Natural killer cell (primary cell): Measurements from ENCODE around the gene IP6K1. TPM values are rescaled to one million over a fixed set of nuclear protein-coding genes. Genes with fewer than 3 reads are reported as not detected.

ENCODE experiments used
- ATAC-seq, 3 donors: fragments of 150-1000 bp in 2 of 3; fragments of 200-7000 bp in 1 of 3; cut with Tn5 transposase; 1 replicate in 1 of 3; 2 replicates in 2 of 3; pipeline ENCODE4 v1.10.0; 2021; ENCODE audit warnings: mild to moderate bottlenecking in 2 of 3, moderate library complexity in 2 of 3
- DNase-seq, 2 donors: peaks; one replicate each; pipeline versions ENCODE4 v3.0.0 to v3.0.0-alpha.2; 2013 to 2021; ENCODE audit warnings: mixed read lengths in 1 of 2
- H3K27ac ChIP-seq: one replicate; pipeline ENCODE4 v1.5.1; 2013; ENCODE audit warnings: mild to moderate bottlenecking, low read length
- H3K27me3 ChIP-seq: one replicate; pipeline ENCODE4 v1.6.1; 2013; ENCODE audit warnings: low read length; ENCODE audit not compliant: control insufficient read depth, insufficient read depth
- H3K36me3 ChIP-seq: one replicate; pipeline ENCODE4 v1.6.1; 2013; ENCODE audit warnings: low read length; ENCODE audit not compliant: control insufficient read depth, insufficient read depth
- H3K4me1 ChIP-seq: one replicate; pipeline ENCODE4 v1.6.1; 2013; ENCODE audit warnings: low read length; ENCODE audit not compliant: control insufficient read depth, insufficient read depth
- H3K4me3 ChIP-seq: one replicate; pipeline ENCODE4 v1.5.1; 2013; ENCODE audit warnings: low read length
- H3K9me3 ChIP-seq: one replicate; pipeline ENCODE4 v1.6.1; 2013; ENCODE audit warnings: low read length; ENCODE audit not compliant: control insufficient read depth, insufficient read depth
- H3K27ac Mint-ChIP-seq, 2 donors: one replicate each; pipeline ENCODE4 v1.8.0; 2022; ENCODE audit warnings: mild to moderate bottlenecking in 2 of 2, mixed read lengths in 2 of 2, moderate library complexity in 1 of 2
- H3K27me3 Mint-ChIP-seq, 2 donors: one replicate each; pipeline ENCODE4 v1.8.0; 2022; ENCODE audit warnings: low read depth in 2 of 2, mixed read lengths in 2 of 2
- H3K36me3 Mint-ChIP-seq: one replicate; pipeline ENCODE4 v1.8.0; 2022; ENCODE audit warnings: mixed read lengths
- H3K4me1 Mint-ChIP-seq, 2 donors: one replicate each; pipeline ENCODE4 v1.8.0; 2022; ENCODE audit warnings: mixed read lengths in 2 of 2
- H3K4me3 Mint-ChIP-seq: one replicate; pipeline ENCODE4 v1.8.0; 2022; ENCODE audit warnings: mild to moderate bottlenecking, moderate library complexity, mixed read lengths
- H3K9me3 Mint-ChIP-seq, 2 donors: one replicate each; pipeline ENCODE4 v1.8.0; 2022; ENCODE audit warnings: mixed read lengths in 2 of 2
- CTCF ChIP-seq: fragments of 200-600 bp; IDR thresholded peaks from one replicate; pipeline ENCODE4 v1.8.0; 2022; ENCODE audit warnings: antibody characterized with exemption
- WGBS: methylation state at CpG from one replicate; pipeline ENCODE4 v1.1.7; 2013; ENCODE audit warnings: missing lambda C conversion rate; ENCODE audit not compliant: insufficient coverage; 5-methylcytosine and 5-hydroxymethylcytosine counted together
- intact Hi-C: fragments of 100-400 bp; cut with micrococcal nuclease; formaldehyde crosslinking; loops from one replicate; pipeline ENCODE4 v1.14.2; 2022
- total RNA-seq, 4 donors: library from RNA; stranded (reverse); fragments of 120-200 nt in 1 of 4; gene quantifications; one replicate each; pipeline versions ENCODE4 v1.2.3 to v1.2.4, GENCODE V29; 2013 to 2022

Gene IP6K1
- total RNA-seq, 3 donors from 2014 or later (not counting 1 experiment from before 2014, with no cell fraction given) = 53.7 to 68.7 (median 57.9) TPM

DNA sequence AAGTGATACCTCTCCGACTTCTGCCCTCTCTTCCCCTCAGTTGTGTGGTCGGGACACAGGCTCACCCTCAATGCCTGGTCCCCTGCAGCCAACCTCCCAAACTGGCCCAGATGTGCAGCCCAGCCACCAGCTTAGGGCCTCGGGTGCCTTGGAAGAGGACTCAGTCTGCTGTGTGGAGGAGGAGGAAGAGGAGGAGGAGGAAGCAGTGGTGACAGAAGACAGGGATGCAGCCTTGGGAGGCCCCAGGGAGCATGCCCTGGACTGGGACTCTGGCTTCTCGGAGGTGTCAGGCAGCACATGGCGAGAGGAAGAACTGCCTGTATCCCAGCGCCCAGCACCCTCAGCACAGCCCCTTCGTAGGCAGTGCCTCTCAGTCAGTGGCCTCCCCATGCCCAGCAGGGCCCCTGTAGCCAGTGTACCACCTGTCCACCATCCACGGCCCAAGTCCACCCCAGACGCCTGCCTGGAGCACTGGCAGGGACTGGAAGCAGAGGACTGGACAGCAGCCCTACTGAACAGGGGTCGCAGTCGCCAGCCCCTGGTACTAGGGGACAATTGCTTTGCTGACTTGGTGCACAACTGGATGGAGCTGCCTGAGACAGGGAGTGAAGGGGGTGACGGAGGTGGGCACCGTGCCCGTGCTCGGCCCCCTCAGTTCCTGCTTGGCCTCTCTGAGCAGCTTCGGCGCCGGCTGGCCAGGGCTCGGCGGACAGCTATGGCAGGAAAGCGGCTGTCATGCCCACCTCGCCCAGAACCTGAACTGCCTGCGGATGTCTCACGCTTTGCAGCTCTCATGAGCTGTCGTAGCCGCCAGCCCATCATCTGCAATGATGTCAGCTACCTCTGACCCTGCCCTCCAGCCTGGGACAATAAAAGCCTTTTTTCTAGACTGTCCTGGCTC lies 18.0 kb upstream of the IP6K1 start:
- Mint-ChIP-seq H3K36me3 (no peaks in the 10 kb centered on the region), H3K4me1 (peaks cover 13 to 31% of the 10 kb centered on the region in 2 donors), H3K27ac (peak overlapping the region; percentile 26 to 78), H3K4me3 (peak overlapping the region; percentile 91), H3K27me3 (peaks cover 12 to 14% of the 10 kb centered on the region in 2 donors), H3K9me3 (no peaks in the 10 kb centered on the region)
- peaks cover 56% of the 10 kb centered on the region for H3K4me1 ChIP-seq
- no peak for TF ChIP-seq CTCF
- H3K9me3 ChIP-seq = no peaks in the 10 kb centered on the region
- DNase-seq (no peak), ATAC-seq (no peak)
- H3K4me3 ChIP-seq = no peak overlapping the region
- WGBS = 49% methylated on average over 26 of the region's 26 CpGs
- H3K27me3 ChIP-seq = no peaks in the 10 kb centered on the region
- H3K36me3 ChIP-seq = peaks cover 7% of the 10 kb centered on the region
- H3K27ac ChIP-seq = peak overlapping the region; percentile 76
- intact Hi-C loops = loop anchor here (5.0 kb wide), 1 partner anchor 288 kb away; no protein-coding TSS in a partner anchor

DNA sequence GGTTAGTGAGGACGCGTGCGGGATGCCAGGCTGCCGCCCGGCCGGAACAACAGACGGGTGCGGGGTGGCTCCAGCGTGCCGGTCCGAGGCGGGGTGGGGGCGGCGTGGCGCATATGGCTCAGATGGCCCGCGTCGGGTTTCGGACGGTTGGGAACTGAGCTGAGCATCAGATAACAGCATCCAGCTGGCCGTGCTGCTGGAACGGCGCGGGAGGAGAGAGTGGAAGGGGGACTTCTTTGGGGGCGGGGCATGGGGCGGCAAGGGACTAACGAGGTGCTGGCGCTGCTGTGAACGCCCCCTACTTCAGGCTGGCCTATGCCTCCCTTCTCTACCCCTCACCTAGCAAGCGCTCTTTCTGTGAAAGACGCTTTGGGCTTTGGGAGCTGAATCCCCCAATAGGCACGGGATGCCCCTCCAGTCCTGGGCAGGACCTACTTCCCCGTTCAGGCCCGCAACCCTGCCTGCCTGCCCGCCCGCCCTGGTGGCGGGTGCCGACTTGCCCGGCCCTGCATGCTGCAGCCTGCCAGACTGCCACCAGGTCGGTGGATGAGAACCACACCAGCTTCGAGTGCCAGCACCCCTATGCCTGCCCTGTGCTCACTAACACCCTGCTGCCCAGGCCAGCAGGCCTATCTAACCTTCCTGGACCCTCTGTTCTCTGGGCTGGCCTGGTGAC lies 17.3 kb upstream of the IP6K1 start:
- Histone ChIP-seq H3K4me3 (peak overlapping the region; percentile 93), H3K4me1 (peaks cover 56% of the 10 kb centered on the region), H3K27me3 (no peaks in the 10 kb centered on the region), H3K36me3 (peaks cover 2% of the 10 kb centered on the region), H3K9me3 (no peaks in the 10 kb centered on the region), H3K27ac (peak overlapping the region; percentile 64)
- intact Hi-C loops = loop anchor here (1.0 to 5.0 kb wide), 4 partner anchors 10 to 289 kb away; partner anchors contain the start of genes IP6K1 and UBA7
- Mint-ChIP-seq H3K27ac (peak overlapping the region in 1 of 2 donors; percentile 78), H3K27me3 (peaks cover 12 to 14% of the 10 kb centered on the region in 2 donors), H3K4me3 (peak overlapping the region; percentile 91), H3K9me3 (no peaks in the 10 kb centered on the region), H3K4me1 (peaks cover 13 to 31% of the 10 kb centered on the region in 2 donors), H3K36me3 (no peaks in the 10 kb centered on the region)
- TF ChIP-seq CTCF = no peak
- peak in 2 of 3 donors; percentile 14 to 18 for ATAC-seq
- WGBS = 3% methylated on average over 41 of the region's 41 CpGs
- DNase-seq = peak in 1 of 2 donors; percentile 73

DNA sequence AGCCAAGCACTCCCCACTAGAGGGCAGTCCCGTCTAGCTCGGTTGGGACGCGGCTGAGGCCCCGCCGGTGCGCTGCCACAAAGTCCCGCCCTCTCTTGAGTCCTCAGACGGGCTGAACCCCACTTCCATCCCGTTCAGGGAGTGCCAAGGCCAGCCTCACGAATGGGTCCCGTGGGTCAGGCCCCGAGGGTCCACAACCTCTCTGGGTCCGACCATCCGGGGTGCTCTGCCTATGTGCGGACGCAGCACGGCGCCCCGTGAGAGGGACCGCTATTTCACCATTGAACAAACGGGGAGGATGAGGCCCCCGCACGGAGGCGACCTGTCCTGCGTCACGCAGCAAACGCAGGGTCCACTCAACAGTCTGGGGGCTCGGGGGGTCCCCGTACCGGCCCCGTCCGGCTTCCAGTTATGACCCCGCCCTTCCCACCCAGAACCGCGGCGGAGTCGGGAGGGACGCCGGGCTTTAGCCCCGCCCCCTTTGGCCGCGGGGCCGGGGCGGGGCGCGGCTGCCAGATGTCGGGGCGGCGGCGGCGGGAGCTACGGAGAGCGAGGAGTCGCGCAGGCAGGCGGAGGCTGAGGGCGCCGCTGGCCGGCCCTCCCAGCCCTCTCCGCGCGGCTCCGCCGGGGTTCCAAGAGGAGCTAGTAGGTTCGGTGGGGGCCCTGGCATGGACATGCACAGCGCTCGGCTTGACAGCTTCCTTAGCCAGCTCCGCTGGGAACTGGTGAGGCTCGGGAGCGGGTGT lies 16.6 kb upstream of the IP6K1 start, which contains the start of gene INKA1:
Gene INKA1, plus strand, starts transcription at position 543 of the 746 bp plus-strand sequence. Its CDS starts 132 bp downstream, at position 675.
- peak; percentile 89 to 95 (median 90) for ATAC-seq
- H3K27ac Mint-ChIP-seq = peak within 1 kb of the TSS; percentile 78 to 84
- Histone ChIP-seq H3K9me3 (no peaks in the 10 kb centered on the region), H3K36me3 (peaks cover 2% of the 10 kb centered on the region), H3K27me3 (no peaks in the 10 kb centered on the region), H3K4me1 (peaks cover 53% of the 10 kb centered on the region), H3K4me3 (peak within 1 kb of the TSS; percentile 93), H3K27ac (peak within 1 kb of the TSS; percentile 85)
- TF ChIP-seq CTCF = peak; percentile 82
- under 1% methylated on average over 71 of the region's 71 CpGs for WGBS
- no peaks in the 10 kb centered on the region for H3K36me3 Mint-ChIP-seq
- intact Hi-C loops = loop anchor here (1.0 to 5.0 kb wide), 5 partner anchors 10 to 289 kb away; partner anchors contain the start of genes IP6K1 and UBA7
- no peaks in the 10 kb centered on the region for H3K9me3 Mint-ChIP-seq
- peak; percentile 83 to 95 for DNase-seq
- peaks cover 13 to 31% of the 10 kb centered on the region in 2 donors for H3K4me1 Mint-ChIP-seq
- peaks cover 12 to 14% of the 10 kb centered on the region in 2 donors for H3K27me3 Mint-ChIP-seq
- peak within 1 kb of the TSS; percentile 91 for H3K4me3 Mint-ChIP-seq
